GM12878 (cell line): ENCODE data around the gene DNAJC18. TPM values are rescaled to one million over a fixed set of nuclear protein-coding genes. Genes with fewer than 3 reads are reported as not detected.

ENCODE experiments used
- ASH2L ChIP-seq: fragments of 300-600, 200-600 bp; sonication (generic); IDR thresholded peaks from 2 replicates; pipeline ENCODE4 v1.6.1; 2017; ENCODE audit warnings: low read depth, mild to moderate bottlenecking, borderline replicate concordance
- BCL11A ChIP-seq: IDR thresholded peaks from 2 replicates; pipeline ENCODE4 v1.6.1; 2011; ENCODE audit warnings: low read depth, low read length
- BMI1 ChIP-seq: fragments of 450-650 bp; IDR thresholded peaks from 2 replicates; pipeline ENCODE4 v1.6.1; 2016; ENCODE audit warnings: mild to moderate bottlenecking, moderate library complexity, borderline replicate concordance
- CEBPB ChIP-seq, 2 experiments: fragments of 150-350 bp in 1 of 2; IDR thresholded peaks; 2 replicates each; pipeline ENCODE4 v1.6.1; 2012 to 2014; ENCODE audit warnings: low read depth in 2 of 2, low read length in 2 of 2, borderline replicate concordance in 1 of 2, inconsistent platforms in 1 of 2
- CREB1 ChIP-seq: IDR thresholded peaks from 2 replicates; pipeline ENCODE4 v1.6.1; 2012; ENCODE audit warnings: low read depth, mild to moderate bottlenecking, inconsistent platforms
- GABPA ChIP-seq: IDR thresholded peaks from 2 replicates; pipeline ENCODE4 v1.6.1; 2014; ENCODE audit warnings: antibody characterized with exemption, low read depth, mild to moderate bottlenecking, inconsistent platforms
- NRF1 ChIP-seq: conservative IDR thresholded peaks from 2 replicates; pipeline ENCODE4 v1.6.1; 2011; ENCODE audit warnings: mild to moderate bottlenecking, low read depth, low read length, improper control_type of control experiment
- PAX5 ChIP-seq: IDR thresholded peaks from 2 replicates; pipeline ENCODE4 v1.6.1; 2011; ENCODE audit warnings: low read depth, low read length, borderline replicate concordance
- POU2F2 ChIP-seq: IDR thresholded peaks from 3 replicates; pipeline ENCODE4 v1.6.1; 2011; ENCODE audit warnings: low read depth, mild to moderate bottlenecking, low read length, borderline replicate concordance
- RBBP5 ChIP-seq: fragments of 200-600 bp; sonication (generic); conservative IDR thresholded peaks from 2 replicates; pipeline ENCODE4 v1.6.1; 2016
- RELA ChIP-seq: fragments of 450-650 bp; IDR thresholded peaks from 2 replicates; pipeline ENCODE4 v1.8.0; 2014; ENCODE audit warnings: borderline replicate concordance; ENCODE audit not compliant: partially characterized antibody
- SIX5 ChIP-seq: IDR thresholded peaks from 2 replicates; pipeline ENCODE4 v1.6.1; 2011; ENCODE audit warnings: mild to moderate bottlenecking, low read depth, low read length, moderate library complexity; ENCODE audit not compliant: severe bottlenecking
- SMAD1 ChIP-seq: fragments of 450-650 bp; IDR thresholded peaks from 2 replicates; pipeline ENCODE4 v1.6.1; 2018; ENCODE audit warnings: mild to moderate bottlenecking, low read depth; ENCODE audit not compliant: partially characterized antibody
- SP1 ChIP-seq: IDR thresholded peaks from one replicate; pipeline ENCODE4 v1.6.1; 2011; ENCODE audit warnings: low read depth, low read length
- SREBF1 ChIP-seq: IDR thresholded peaks from 2 replicates; pipeline ENCODE4 v1.6.1; 2012; ENCODE audit warnings: mild to moderate bottlenecking, low read length
- SUZ12 ChIP-seq: fragments of 200-600 bp; sonication (generic); IDR thresholded peaks from one replicate; pipeline ENCODE4 v1.6.1; 2018; ENCODE audit warnings: antibody characterized with exemption, mild to moderate bottlenecking; ENCODE audit not compliant: unreplicated experiment
- ZNF274 ChIP-seq: IDR thresholded peaks from one replicate; pipeline ENCODE4 v1.8.0; 2011; ENCODE audit not compliant: insufficient read length, insufficient read depth
- ZNF384 ChIP-seq: IDR thresholded peaks from 2 replicates; pipeline ENCODE4 v1.6.1; 2012; ENCODE audit warnings: low read depth, mild to moderate bottlenecking, low read length, improper control_type of control experiment, borderline replicate concordance
- polyA plus RNA-seq, 11 experiments: library from polyadenylated mRNA; depleted of rRNA in 4 of 11; unstranded in 6 of 11; stranded (reverse) in 5 of 11; fragments of >200 nt; fragmentation: Nextera tagmentation in 4 of 11; fragmentation: Illumina TruSeq in 1 of 11; extraction: Ambion mirVana in 4 of 11; extraction: Trizol in 1 of 11; gene quantifications; 1 replicate in 1 of 11; 2 replicates in 10 of 11; pipeline versions ENCODE4 v1.2.1 to v1.2.3, GENCODE V29; 2011 to 2016; ENCODE audit warnings: inconsistent platforms in 2 of 11, missing spikeins in 2 of 11, low read depth in 1 of 11
- total RNA-seq, 4 experiments: library from RNA; depleted of rRNA in 3 of 4; stranded (reverse); fragments of >200 nt in 3 of 4; fragmentation: Illumina TruSeq in 1 of 4; extraction: Trizol in 1 of 4; gene quantifications; 2 replicates each; pipeline versions ENCODE4 v1.2.1 to v1.2.3, GENCODE V29; 2013 to 2021
- TF ChIP-seq, protein P1 (sequence below): IDR thresholded peaks from 2 replicates; pipeline ENCODE4 v1.6.1; 2012; ENCODE audit warnings: low read depth, low read length, improper control_type of control experiment
- TF ChIP-seq, protein P2 (sequence below): fragments of 450-650 bp; IDR thresholded peaks from 2 replicates; pipeline ENCODE4 v1.6.1; 2017; ENCODE audit warnings: antibody characterized with exemption, mild to moderate bottlenecking, moderate library complexity
- TF ChIP-seq, protein P3 (sequence below): IDR thresholded peaks from 2 replicates; pipeline ENCODE4 v1.6.1; 2011; ENCODE audit warnings: borderline replicate concordance, low read depth, mild to moderate bottlenecking, moderate library complexity, low read length; ENCODE audit not compliant: insufficient read depth, poor library complexity, severe bottlenecking
- TF ChIP-seq, protein P4 (sequence below): fragments of 450-650 bp; IDR thresholded peaks from 2 replicates; pipeline ENCODE4 v1.6.1; 2017; ENCODE audit warnings: mild to moderate bottlenecking, low read depth, inconsistent platforms; ENCODE audit not compliant: poor library complexity, severe bottlenecking

The DNAJC18 gene
- total and polyA plus RNA-seq, 10 of the 15 experiments (the other 5 are each of a cell fraction or from before 2014, with no cell fraction given) = 6.4 to 26.7 (median 17.7) TPM

DNA sequence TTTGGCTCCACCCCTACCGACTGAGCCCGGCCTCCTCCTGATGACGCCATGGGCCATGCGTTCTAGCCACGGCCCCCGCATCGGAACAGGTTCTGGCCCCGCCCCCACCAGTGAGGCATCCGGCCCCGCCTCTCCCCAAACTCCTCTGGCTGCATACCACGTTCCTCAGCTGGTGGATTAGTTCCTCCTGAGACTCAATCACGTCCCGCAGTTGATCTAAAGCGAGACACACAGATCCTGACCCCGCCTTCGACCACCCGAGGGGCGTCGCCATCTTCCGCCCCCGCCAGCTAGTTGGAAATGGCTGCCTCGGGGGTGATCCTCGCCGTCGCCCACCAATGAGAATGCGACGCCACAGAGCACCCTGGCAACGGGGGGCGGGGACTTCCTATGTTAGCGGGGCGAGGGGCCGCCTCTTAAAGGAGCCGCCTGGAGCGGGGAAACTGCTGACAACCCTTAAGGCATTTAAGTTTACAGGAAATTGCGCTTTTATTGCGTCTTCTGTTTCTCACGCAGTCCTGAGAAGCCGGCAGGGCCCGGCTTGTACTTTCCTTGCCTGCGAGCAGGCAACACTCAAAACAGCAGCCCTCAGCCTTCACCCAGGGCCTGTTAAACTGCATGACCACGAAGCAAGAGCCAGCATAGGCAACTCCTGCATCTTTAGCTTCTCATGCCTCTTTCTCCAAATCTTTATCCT, 35.4 kb downstream of the DNAJC18 start, which contains the start of gene SPATA24 (continued):
- TF ChIP-seq ZNF274 (no peak), PAX5 (0 out of 2 replicates have a peak, but pooled peaks have one; percentile 7), ASH2L (no peak), ZNF384 (no peak), GABPA (no peak), POU2F2 (peak; percentile 46; the same call in 1 of the 3 replicates), BMI1 (peak; percentile 94), CEBPB (IDR thresholded peaks at IDR 0.05; ENCODE audit: borderline replicate concordance in 1 of 2, low read depth in 2 of 2, low read length in 2 of 2) (no peak), BCL11A (no peak), SMAD1 (no peak), SP1 (peak; percentile 84), SIX5 (no peak), NRF1 (no peak), CREB1 (peak; percentile 91), RBBP5 (no peak), RELA (no peak), SREBF1 (no peak), SUZ12 (no peak)
- TF ChIP-seq, protein P1, sequence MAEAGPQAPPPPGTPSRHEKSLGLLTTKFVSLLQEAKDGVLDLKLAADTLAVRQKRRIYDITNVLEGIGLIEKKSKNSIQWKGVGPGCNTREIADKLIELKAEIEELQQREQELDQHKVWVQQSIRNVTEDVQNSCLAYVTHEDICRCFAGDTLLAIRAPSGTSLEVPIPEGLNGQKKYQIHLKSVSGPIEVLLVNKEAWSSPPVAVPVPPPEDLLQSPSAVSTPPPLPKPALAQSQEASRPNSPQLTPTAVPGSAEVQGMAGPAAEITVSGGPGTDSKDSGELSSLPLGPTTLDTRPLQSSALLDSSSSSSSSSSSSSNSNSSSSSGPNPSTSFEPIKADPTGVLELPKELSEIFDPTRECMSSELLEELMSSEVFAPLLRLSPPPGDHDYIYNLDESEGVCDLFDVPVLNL = no peak
- TF ChIP-seq, protein P2, sequence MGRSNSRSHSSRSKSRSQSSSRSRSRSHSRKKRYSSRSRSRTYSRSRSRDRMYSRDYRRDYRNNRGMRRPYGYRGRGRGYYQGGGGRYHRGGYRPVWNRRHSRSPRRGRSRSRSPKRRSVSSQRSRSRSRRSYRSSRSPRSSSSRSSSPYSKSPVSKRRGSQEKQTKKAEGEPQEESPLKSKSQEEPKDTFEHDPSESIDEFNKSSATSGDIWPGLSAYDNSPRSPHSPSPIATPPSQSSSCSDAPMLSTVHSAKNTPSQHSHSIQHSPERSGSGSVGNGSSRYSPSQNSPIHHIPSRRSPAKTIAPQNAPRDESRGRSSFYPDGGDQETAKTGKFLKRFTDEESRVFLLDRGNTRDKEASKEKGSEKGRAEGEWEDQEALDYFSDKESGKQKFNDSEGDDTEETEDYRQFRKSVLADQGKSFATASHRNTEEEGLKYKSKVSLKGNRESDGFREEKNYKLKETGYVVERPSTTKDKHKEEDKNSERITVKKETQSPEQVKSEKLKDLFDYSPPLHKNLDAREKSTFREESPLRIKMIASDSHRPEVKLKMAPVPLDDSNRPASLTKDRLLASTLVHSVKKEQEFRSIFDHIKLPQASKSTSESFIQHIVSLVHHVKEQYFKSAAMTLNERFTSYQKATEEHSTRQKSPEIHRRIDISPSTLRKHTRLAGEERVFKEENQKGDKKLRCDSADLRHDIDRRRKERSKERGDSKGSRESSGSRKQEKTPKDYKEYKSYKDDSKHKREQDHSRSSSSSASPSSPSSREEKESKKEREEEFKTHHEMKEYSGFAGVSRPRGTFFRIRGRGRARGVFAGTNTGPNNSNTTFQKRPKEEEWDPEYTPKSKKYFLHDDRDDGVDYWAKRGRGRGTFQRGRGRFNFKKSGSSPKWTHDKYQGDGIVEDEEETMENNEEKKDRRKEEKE = no peak
- TF ChIP-seq, protein P3, sequence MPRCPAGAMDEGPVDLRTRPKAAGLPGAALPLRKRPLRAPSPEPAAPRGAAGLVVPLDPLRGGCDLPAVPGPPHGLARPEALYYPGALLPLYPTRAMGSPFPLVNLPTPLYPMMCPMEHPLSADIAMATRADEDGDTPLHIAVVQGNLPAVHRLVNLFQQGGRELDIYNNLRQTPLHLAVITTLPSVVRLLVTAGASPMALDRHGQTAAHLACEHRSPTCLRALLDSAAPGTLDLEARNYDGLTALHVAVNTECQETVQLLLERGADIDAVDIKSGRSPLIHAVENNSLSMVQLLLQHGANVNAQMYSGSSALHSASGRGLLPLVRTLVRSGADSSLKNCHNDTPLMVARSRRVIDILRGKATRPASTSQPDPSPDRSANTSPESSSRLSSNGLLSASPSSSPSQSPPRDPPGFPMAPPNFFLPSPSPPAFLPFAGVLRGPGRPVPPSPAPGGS = no peak
- TF ChIP-seq, protein P4, sequence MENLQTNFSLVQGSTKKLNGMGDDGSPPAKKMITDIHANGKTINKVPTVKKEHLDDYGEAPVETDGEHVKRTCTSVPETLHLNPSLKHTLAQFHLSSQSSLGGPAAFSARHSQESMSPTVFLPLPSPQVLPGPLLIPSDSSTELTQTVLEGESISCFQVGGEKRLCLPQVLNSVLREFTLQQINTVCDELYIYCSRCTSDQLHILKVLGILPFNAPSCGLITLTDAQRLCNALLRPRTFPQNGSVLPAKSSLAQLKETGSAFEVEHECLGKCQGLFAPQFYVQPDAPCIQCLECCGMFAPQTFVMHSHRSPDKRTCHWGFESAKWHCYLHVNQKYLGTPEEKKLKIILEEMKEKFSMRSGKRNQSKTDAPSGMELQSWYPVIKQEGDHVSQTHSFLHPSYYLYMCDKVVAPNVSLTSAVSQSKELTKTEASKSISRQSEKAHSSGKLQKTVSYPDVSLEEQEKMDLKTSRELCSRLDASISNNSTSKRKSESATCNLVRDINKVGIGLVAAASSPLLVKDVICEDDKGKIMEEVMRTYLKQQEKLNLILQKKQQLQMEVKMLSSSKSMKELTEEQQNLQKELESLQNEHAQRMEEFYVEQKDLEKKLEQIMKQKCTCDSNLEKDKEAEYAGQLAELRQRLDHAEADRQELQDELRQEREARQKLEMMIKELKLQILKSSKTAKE = no peak
